Effector CD8-positive, alpha-beta T cell (primary cell): ENCODE results near the gene SUV39H2.
"Not testable (repeated sequence)": the region's sequence is repeated elsewhere in the genome, so short reads cannot be mapped to it uniquely, and the experiment has no call there.

Source experiments
- DNase-seq: peaks from one replicate; lab custom pipeline; 2025; lab: John Stamatoyannopoulos, UW
- total RNA-seq, 4 experiments: gene quantifications; one replicate each; lab custom pipeline; 2026; lab: John Stamatoyannopoulos, UW

Gene SUV39H2, protein sequence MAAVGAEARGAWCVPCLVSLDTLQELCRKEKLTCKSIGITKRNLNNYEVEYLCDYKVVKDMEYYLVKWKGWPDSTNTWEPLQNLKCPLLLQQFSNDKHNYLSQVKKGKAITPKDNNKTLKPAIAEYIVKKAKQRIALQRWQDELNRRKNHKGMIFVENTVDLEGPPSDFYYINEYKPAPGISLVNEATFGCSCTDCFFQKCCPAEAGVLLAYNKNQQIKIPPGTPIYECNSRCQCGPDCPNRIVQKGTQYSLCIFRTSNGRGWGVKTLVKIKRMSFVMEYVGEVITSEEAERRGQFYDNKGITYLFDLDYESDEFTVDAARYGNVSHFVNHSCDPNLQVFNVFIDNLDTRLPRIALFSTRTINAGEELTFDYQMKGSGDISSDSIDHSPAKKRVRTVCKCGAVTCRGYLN
- total RNA-seq: 3.9 to 10.2 (median 5.6) reads per million in 4 experiments

DNA sequence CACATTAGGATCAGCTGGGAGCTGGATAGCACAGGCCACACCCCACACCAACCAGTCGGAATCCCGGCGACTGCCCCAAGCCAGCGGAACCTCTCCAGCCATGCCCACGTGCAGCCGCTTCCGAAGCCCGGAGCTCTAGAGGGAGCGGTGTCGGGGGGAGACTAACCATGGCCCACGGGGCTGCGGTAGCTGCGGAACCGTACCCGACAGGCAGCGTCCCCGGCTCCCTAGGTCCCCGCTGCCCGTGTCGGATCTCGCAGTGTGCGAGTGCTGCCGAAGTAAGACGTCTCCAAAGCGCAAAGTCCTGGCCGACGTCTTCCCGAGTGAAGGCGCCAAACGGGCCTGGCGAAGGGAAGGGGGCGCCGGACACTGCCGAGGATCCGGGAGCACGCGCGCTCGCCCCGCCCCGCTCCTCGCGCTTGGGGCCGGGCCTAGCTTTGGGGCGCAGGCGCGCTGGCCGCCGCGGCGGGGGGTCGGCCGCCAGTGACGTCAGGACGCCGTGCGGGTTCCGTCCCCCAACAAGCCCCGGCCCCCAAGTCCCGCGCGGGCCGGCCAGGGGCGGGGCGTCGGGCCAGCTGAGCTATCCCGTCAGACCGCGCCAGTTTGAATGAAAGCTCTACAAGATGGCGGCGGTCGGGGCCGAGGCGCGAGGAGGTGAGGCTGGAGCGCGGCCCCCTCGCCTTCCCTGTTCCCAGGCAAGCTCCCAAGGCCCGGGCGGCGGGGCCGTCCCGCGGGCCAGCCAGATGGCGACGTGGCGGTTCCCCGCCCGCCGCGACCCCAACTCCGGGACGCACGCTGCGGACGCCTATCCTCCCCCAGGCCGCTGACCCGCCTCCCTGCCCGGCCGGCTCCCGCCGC, at the start of gene SUV39H2:
TSS of gene SUV39H2 (plus strand) at position 601 of the 858 bp plus-strand sequence. CDS start at position 624, 23 bp downstream.
- peak; percentile 85 for DNase-seq

DNA sequence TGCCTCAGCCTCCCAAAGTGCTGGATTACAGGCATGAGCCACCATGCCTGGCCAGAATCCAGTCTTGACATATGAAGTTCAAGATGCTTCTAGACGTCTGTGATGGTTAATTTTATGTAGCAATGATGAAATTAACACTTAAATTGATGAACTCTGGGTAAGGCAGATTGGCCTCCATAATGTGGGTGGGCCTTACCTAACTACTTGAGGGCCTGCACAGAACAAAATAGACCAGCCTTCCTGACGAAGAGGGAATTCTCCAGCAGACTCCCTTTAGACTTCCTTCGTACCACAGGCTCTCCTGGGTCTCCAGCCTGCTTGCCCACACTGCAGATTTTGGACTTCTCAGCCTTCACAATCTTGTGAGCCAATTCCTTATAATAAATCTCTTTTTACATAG, 45.6 kb upstream of the SUV39H2 start:
- DNase-seq: no peak

DNA sequence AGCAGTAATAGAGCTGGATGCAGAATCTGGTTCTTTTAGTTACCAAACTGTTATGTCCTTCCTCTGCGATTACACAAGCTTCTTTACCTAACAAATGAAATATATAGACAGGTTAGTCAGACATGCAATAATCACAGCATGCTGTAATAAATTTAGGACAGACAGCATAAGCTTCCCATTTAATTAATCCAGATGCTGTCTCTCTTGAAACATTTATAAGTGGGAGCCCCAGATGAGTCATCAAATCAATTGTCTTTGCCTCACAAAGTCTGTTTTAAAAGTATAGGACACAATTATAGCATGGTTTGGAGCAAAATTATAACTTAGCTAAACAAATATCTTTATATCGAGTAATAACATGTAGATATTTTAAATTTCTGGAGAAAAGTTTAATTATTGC, 42.5 kb upstream of the SUV39H2 start:
- DNase-seq: no peak

DNA sequence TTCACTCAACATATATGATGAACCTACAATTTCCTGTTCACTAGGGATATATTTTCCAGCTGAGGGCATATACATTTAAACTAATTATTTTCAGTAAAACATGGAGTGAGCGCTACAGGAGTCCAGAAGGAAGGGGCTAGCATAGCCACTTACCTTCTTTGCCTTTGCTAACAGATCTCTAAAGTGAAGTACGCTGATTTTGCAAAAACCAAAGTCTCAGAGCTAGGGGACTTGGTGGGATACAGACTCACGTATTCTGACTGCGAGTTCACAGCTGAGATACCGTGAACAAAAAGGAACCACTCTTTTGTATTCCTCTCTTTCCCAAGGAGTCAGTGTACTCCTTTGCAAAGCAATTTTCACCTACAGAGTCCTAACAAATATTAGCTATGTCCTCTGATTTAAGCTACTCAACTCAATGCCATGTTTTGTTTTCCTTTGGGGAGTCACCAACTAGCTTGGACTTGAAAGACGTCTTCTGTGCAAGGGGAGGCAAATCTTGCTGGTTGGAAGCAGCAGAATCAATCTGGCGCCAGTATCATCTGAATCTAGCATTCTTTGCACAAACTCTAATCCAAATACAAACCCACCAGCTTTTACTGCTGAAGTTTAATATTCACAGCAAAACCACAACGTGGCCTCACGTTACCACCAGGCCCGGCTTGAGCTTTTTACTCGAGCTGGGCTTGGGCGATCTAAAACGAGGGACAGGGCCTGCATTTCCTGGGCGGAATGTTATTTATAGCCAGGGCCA, 41.5 kb upstream of the SUV39H2 start:
- DNase-seq: no peak

DNA sequence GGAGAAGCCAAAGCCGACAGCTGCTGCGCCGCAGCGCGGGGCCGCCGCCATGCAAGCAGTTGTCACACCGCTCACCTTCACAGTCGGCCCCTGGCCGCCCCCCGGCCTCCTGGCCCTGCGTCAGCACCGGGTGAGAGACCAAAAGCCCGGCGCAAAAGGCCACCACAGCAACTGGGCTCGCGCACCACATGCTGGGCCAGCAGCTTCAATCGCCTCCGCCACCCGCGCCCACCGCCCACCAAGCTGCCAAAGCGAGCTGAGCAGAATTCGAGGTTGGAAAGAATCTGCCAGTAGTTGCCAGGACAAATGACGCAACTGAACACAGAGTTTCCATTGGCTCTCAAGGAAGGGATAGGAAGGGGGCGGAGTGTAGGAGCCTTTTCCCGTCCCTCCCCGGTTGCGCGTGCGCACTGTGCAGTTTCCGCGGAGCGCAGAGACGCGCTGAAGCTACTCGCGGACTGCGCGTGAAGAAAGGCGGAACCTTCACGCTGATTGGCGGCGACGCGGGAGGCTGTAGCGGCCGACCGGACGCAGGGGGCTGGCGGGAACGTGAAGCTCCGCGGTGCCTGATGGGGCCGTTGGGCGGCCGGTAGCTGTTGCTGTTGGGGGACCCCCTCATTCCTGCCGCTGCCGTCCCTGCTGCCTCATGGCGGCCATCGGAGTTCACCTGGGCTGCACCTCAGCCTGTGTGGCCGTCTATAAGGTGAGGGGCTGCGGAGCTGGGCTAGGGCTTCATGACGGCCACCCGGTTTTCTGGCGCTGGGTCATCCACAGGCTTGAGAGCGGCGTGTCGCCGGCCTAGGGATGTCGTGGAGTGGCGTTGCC, 40.7 kb upstream of the SUV39H2 start, which contains the start of the genes CDNF, HSPA14 and MSANTD7:
TSS of gene CDNF (minus strand) at position 281 of the 825 bp plus-strand sequence. CDS start at position 190, 91 bp downstream.
TSS of gene HSPA14 (plus strand) at position 550 of the 825 bp plus-strand sequence. CDS start at position 647, 97 bp downstream.
TSS of gene MSANTD7 (plus strand) at position 550 of the 825 bp plus-strand sequence. CDS start 3,979 bp downstream, outside the sequence.
- DNase-seq: peak; percentile 99

DNA sequence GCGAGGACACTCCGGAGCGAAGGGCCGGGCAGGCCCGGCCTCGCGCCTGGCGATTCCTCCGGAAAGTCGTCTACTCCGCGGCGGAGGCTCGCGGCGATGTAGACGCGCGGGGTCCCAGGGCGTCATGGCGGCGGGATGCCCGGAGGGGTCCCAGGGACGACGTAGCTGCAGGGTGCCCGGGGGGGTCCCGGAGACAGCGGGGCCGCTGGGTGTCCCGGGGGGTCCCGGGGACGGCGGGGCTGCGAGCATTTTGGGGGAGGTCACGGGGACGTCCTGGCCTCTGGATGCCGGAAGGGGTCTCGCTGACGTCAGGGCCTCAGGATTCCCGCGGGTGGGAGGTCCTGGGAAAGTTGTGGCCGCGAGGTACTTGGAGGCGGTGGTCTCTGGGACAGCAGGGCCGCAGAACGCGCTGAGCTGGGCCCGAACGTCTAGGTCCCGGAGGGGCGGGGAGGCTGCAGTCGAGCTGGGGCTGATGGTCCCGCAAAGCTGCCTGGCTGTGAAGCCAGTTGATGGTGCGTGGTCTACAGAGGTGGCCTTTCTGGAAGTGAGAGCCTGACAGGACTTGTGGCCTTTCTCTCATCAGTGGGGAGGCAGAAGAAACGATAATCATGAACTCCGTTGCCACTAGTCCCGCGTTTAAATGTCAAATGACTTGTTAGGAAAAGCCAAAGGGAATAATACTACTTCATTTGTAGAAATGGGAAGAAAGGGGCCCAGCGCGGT, 39.9 kb upstream of the SUV39H2 start:
- peak; percentile 16 for DNase-seq

DNA sequence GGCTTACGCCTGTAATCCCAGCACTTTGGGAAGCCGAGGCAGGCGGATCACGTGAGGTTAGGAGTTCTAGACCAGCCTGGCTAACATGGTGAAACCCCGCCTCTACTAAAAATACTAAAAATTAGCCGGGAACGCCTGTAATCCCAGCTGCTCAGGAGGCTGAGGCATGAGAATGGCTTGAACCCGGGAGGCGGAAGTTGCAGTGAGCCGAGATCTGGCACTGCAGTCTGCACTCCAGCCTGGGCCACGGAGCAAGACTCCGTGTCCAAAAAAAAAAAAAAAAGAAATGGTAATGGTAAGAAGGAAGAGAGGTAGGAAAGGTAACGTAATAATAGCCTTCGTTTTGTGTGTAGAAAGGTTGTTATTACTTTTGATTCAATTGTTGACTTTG, 39.4 kb upstream of the SUV39H2 start:
- no peak for DNase-seq

DNA sequence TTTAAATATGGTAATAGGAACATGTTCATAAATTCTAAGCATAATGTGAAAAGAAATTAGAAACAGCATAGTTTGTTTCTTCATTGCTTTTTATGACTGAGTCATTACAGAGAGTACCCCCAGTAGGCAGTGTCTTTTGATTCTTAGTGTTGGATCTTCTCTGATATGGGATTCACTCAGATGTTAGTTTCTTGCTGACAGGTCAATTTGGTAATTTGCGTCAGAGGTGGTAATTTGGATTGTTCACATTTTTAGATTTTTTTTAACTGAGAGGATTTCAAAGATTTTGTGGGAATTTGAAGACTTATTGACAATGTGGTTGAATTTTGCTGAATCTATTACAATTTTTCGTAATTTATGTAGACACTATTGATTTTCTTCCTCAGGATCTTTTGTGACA, 38.5 kb upstream of the SUV39H2 start:
- DNase-seq: no peak

DNA sequence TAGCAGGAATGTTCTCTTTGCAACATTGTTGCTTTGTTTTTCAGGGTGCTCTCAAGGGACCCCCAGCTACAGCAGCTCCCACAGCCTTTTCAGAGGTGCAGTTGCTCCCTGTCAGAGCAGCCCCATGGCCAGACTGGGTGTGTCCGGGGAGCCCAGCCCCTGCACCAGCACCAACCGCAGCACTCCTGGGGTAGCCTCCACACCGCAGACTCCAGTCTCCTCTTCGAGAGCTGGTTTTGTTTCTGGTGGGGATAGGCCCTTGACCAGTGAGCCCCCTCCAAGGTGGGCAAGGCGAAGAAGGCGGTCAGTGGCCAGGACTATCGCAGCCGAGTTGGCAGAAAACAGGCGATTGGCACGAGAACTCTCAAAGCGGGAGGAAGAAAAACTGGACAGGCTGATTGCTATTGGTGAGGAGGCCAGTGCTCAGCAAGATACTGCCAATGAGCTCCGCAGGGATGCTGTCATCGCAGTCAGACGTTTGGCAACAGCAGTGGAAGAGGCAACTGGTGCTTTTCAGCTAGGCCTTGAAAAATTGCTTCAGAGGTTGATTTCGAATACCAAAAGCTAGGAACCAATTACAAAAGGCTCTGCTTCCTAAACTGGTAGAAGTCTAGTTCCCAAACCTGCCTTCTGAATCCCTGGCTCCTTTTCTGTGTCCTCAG, 35.2 kb upstream of the SUV39H2 start:
- no peak for DNase-seq

DNA sequence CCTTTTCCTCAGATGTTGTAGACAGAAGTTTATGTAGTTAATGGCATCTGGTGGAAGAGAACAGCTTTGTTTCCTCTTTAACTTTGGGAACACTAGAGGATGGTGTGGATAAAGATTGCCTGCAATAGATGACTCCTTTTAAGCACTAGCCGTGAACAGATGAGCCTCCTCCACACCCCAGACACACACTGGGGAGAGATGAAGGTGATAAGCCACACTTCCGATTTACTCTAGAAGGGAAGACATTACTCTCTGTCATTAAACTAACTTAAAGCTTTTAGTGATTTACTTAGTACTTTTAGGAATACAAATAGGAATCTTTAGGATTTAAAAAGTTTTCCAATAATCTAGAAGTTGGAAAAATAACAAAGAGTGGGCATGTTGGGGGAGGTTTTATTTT, 33.7 kb upstream of the SUV39H2 start:
- no peak for DNase-seq

DNA sequence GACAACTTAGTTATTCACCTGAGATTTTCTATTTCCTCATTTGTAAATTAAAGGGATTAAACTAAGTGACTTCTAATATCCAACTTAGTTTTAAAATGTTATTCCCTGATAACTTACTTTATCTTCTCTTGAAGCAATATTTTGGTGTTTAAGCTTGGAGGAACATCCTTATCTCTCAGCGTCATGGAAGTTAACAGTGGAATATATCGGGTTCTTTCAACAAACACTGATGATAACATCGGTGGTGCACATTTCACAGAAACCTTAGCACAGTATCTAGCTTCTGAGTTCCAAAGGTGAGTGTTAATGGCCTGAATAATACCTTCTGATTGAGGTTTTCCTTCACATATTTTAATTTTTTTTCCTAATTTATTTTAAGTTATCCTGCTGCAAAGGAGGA, 26.4 kb upstream of the SUV39H2 start:
- DNase-seq: no peak

DNA sequence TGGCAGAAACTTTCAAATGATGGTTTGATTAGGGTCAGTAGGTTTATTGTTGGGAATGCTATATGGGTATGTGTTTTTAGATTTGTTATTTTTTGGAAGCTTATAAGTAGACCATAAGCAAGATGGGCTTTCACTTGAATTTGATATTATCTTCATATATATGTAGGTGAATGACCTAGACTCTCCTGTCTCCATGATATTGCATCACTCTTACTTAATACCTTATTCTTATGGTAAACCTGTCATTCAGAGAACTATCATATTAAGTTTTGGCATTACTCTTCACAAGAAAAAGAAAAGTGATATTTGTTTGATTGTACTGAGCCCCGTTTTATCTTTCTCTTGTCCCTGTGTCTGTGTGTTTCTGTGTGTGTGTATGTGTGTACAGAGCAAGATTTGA, 23.2 kb upstream of the SUV39H2 start:
- DNase-seq: no peak

DNA sequence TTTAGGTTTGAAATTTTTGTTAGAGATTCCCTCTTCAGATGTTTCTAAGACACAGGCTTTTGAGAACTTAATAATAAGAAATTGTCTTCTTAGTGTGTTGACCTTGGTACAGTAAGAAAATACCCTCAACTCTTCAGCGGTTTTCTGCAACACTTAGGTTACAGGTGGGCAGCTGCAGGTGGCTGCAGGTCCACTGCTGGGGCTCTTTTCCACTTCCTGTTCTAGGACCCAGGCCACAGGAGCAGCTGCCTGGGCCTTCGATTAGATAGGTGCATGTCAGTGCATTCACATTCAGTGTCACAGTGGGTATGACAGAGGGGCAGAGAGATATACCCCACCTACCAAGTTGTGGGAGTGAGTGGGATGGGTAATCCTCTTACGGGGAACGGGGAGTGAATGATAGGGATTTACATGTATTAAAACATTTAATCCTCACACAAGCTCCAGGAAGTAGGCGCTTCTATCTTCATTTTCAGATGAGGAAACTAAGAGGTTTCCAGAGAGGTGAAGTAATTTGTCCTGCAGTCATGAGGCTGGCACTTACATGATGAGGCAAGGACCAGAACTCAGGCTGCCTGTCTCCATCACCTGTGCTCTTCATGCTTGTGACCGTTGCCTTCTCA, 20.2 kb upstream of the SUV39H2 start:
- no peak for DNase-seq

DNA sequence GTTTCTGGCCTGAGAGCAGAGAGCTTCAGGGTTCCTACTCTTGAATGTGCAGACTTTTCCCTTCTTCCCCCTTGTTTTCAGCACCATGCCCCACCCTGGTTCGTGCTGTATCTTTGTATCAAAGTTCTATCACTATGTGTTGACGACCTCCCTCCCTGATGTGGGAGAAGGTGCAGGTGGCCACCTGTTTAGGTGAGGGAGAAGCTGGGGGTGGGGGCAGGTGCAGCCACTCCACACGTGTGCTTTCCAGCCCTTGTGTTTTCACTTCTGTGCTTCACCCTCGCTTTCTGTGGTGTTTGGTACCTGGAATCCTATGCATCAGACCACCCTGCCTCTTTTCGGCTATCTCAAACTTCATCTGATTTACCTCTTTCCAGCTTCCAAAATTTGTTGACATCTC, 19.6 kb upstream of the SUV39H2 start:
- DNase-seq: no peak

DNA sequence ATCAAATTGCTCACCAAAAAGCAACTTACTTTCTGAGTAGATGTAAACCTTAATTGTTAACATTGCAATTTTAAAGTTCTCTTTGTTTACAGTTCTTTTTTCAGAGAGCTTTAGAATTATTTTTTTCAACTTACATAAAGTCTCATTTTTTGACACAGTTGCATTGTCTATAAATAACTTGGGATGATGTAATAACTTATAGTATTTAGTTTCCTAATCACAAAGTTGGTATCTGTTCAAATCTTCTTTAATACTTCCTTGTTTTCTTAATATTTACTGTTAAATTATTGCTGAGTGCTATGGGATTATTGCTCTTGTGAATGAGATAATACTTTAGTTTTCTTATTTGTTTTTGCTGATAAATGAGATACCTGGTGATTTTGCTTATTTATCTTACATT, 18.9 kb upstream of the SUV39H2 start:
- DNase-seq: no peak

DNA sequence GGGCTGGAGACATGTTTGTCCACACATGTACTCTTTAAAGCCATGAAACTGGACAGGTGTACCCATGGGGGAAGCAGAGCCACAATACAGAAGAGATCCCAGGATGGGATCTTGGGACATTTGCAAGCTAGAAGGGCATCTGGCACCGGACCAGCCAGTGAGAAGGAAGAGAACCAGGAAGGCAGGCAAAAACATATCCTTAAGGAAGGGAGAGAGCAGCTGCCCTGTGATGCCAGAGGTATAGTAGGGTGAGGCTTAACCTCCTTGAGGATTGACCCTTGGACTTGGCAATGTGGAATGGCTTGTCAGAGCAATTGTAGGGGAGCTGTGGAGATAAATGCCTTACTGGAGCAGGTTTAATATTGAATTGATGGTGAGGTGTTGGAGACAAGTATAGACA, 17.9 kb upstream of the SUV39H2 start:
- no peak for DNase-seq

DNA sequence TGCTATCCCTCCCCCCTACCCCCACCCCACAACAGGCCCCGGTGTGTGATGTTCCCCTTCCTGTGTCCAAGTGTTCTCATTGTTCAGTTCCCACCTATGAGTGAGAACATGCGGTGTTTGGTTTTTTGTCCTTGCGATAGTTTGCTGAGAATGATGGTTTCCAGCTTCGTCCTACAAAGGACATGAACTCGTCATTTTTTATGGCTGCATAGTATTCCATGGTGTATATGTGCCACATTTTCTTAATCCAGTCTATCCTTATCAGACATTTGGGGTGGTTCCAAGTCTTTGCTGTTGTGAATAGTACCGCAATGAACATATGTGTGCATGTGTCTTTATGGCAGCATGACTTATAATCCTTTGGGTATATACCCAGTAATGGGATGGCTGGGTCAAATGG, 14.2 kb upstream of the SUV39H2 start:
- not testable (repeated sequence) for DNase-seq

DNA sequence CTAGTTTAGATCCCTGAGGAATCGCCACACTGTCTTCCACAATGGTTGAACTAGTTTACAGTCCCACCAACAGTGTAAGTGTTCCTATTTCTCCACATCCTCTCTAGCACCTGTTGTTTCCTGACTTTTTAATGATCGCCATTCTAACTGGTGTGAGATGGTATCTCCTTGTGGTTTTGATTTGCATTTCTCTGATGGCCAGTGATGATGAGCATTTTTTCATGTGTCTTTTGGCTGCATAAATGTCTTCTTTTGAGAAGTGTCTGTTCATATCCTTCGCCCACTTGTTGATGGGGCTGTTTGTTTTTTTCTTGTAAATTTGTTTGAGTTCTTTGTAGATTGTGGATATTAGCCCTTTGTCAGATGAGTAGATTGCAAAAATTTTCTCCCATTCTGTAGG, 13.8 kb upstream of the SUV39H2 start:
- DNase-seq: not testable (repeated sequence)

DNA sequence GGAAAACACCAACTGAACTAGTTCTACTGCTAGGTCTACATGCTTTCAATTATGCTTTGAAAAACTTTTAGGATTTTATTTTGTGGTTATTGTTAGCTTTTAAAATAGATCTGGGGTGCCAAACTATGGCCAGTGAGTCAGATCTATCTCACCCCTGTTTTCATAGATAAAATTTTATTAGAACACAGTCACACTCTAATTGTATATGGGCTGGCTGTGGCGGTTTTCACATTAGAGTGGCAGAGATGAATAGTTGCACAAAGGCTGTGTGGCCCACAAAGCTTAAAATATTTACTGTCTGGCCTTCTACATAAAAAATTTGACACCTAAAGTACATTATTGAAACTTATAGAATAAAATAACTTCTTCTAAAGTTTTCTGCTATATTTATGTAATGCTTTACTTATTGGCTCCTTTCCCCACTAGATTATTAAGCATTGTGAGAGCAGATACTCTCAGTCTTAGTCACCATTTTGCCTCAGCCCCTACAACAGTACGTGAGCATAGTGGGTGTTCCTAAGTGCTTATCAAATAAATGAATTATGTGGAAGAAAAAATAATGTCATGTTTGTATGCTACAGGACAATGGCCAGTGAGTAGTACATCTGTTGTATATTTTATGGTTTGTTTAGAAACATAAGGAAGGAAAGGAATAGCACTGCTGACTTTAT, 5.4 kb upstream of the SUV39H2 start:
- DNase-seq: no peak
